DMS114 treated with DMSO at 0.1 percent for 48 hours (cell line): ENCODE measurements around the gene AFF1.
"Not testable (repeated sequence)": the region's sequence is repeated elsewhere in the genome, so short reads cannot be mapped to it uniquely, and the experiment has no call there.

Experiments
- DNase-seq: peaks from one replicate; lab custom pipeline; 2025; ENCODE audit not compliant: unreplicated experiment; lab: John Stamatoyannopoulos, UW

Gene AFF1

DNA sequence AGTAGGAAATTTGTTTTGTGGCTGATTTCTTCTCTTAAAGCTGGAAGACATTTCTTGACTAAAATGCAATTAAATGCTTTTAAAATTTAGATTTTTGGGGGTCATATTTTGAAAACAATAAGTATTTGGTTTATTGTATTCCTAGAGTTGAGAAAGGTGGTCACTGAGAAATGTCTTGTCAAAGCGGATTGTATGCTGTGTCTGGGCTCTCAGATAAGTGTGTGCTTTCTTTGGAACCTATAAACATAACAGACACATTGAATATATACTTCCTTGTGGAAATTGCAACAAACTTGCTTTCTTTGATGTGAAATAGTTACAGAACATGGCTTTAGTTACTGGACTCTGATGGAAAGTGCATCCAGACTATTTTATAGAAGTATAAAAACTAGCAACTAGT is 75.4 kb downstream of the AFF1 start:
- DNase-seq, result no peak

GRCh38 chr4:87011340-87012034 is 76.7 kb downstream of the AFF1 start:
- DNase-seq, result no peak

GRCh38 chr4:87012265-87012953 is 77.6 kb downstream of the AFF1 start:
- DNase-seq, result no peak

GRCh38 chr4:87012954-87013308 is 78.1 kb downstream of the AFF1 start:
- DNase-seq, result not testable (repeated sequence)

GRCh38 chr4:87014284-87014782 is 79.5 kb downstream of the AFF1 start:
- no peak for DNase-seq

DNA sequence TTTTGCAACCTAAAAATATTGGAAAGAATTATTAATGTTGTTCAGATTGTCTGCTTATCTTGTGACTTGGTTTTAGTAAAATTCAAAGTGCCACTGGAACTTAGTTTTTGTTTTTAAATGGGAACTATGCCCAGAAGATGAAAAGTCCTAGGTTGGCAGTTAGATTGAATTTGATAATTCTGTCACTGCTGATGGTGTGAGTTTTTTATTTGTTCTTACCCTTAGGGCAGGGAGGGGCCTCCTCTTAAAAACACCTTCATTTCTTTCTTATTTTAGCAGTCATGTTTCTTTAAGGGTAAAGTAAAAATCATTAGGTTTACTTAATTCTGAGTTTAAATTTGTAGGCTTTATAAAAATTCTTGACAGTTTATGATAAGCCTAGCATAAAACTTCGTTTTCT is 80.6 kb downstream of the AFF1 start:
- no peak for DNase-seq

- DNase-seq, result no peak
Measured at GRCh38 chr4:87017580-87018342, 83.0 kb downstream of the AFF1 start.

- no peak for DNase-seq
Measured at GRCh38 chr4:87018753-87019152, 83.9 kb downstream of the AFF1 start.

DNA sequence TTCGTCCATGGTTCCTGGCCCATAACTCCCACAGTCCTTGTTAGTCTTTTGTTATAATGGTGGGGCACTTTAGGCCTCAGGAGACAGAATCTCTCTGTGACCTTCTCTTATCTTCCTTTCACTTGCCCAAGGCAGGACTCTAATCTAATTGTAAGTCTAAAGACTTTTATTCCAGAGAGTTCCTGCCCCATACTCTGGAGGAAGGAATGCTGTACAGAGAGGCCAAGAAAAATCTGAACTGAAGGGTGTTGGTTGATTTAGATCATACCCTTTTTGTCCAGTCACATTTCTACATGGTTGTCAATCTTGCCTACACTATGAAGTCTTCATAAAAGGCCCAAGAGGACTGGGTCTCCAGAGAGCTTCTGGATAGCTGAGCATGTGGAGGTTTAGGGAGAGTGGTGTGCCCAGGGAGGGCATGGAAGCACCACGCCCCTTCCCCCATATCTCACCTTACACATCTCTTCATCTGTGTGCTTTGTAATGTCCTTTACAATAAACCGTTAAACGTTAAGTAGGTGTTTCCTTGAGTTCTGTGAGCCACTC is 84.5 kb downstream of the AFF1 start:
- DNase-seq, result no peak

- no peak for DNase-seq
Measured at GRCh38 chr4:87019898-87020297, 85.1 kb downstream of the AFF1 start.

- DNase-seq, result no peak
Measured at GRCh38 chr4:87024201-87024600, 89.4 kb downstream of the AFF1 start.

DNA sequence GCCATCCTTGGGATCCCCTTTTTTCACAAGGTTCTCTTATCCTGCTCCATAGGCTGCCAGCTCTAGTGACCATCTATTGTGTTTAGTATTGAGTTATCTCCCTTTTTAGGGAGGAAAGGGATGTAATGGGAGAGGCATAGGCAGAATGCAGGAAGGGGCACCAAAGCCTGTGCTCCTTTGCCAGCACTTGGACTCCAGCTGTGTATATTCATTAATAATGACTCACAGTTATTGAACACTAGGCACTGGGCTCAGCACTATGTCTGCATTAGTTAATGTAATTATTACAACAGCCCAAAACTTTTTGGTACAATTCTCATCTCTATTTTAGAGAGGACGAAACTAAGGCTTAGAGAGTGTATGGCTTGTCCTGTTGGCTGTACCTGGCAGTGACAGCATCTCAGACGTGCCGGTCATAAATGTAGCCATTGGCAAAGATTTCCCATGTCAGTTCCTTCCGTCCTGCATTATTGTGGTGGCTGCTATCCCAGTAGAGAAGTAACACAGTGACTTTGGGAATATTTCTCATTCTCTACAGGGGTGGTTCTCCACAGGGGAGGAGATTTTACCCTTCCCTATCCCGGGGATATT is 90.3 kb downstream of the AFF1 start:
- DNase-seq, result no peak

DNA sequence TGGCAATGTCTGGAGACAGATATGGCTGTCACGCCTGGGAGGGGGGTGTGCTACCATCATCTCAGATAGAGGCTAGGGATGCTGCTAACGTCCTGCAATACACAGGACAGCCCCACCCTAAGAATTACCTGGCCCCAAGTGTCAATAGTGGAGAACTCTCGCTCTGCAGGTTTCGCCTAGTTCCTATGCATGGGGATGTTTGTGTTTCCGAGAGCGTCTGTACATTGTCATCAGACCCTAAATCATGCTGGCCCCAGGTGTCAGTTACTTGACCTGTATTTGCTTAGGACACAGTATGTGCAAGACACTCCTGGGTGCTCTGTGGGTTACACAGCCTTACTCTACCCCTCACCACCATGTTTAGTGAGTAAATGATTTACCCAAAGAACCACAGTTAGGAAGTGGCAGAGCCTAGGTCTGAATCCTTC is 90.8 kb downstream of the AFF1 start:
- no peak for DNase-seq

- no peak for DNase-seq
Measured at GRCh38 chr4:87026800-87027495, 92.1 kb downstream of the AFF1 start.

DNA sequence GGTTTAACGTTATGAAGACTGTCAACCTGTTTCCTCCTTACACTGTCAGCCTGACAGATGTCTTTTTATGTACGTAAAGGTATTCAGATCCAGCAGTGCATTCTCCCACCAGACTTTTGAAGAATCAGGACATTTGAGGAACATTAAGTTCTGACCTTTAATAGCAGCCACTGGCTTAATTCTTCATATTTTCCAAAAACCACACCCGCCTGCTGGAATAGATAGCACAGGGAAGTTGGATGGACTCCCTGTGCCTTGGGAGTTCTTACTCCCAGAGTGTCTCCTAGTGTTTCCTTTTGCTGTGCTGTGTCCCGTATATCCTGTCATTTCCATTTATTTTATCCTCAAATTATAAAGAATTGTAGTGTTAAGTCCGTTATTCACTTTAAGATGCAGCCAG is 94.5 kb downstream of the AFF1 start:
- DNase-seq, result no peak

DNA sequence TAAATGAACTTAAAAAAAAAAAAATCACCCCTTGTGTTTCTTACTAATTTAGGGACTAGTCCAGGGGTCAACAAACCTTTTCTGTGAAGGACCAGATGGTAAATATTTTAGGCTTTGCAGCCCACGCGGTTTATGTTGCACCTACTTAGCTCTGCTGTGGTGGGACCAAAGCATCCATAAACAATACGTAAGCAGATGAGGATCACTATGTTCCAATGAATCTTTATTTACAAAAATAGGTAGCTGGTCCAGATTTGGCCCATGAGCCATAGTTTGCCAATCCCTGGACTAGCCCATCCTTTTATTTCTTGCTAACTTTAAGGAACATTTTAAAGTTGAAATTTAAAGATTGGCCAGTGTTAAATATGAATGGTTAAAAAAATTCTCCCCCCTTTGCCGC is 95.3 kb downstream of the AFF1 start:
- no peak for DNase-seq

GRCh38 chr4:87030755-87031441 is 96.1 kb downstream of the AFF1 start:
- DNase-seq, result no peak

- no peak for DNase-seq
Measured at GRCh38 chr4:87031920-87032319, 97.1 kb downstream of the AFF1 start.

DNA sequence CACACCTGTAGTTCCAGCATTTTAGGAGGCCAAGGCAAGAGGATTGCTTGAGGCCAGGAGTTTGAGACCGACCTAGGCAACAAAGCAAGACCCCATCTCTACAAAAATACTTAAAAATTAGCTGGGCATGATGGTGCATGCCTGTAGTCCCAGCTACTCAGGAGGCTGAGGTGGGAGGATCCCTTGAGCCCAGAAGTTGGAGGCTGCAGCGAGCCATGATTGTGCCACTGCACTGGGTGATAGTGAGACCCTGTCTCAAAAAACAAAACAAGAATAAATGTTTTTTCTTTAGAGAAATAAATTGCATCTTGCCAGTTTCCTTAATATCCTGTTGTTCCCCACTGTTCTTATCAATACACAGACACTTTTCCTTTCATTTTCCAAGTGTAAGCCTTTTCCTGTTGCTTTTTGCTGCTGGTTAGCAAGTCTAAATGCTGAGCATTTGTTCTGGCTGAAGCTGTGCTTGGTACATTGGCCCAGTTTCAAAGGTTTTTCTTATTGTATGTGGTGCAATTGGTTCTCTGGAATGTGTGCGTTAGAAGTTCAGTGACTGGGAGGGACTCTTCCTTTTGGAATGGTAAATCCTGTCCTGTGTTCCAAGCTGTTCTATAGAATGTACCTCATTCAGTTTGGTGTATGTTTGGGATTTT is 98.2 kb downstream of the AFF1 start:
- no peak for DNase-seq

- no peak for DNase-seq
Measured at GRCh38 chr4:87033902-87034301, 99.1 kb downstream of the AFF1 start.
